ENCODE measurements around the gene PDCD11.
"Not testable (repeated sequence)": the region's sequence is repeated elsewhere in the genome, so short reads cannot be mapped to it uniquely, and the experiment has no call there.

Gene PDCD11, protein sequence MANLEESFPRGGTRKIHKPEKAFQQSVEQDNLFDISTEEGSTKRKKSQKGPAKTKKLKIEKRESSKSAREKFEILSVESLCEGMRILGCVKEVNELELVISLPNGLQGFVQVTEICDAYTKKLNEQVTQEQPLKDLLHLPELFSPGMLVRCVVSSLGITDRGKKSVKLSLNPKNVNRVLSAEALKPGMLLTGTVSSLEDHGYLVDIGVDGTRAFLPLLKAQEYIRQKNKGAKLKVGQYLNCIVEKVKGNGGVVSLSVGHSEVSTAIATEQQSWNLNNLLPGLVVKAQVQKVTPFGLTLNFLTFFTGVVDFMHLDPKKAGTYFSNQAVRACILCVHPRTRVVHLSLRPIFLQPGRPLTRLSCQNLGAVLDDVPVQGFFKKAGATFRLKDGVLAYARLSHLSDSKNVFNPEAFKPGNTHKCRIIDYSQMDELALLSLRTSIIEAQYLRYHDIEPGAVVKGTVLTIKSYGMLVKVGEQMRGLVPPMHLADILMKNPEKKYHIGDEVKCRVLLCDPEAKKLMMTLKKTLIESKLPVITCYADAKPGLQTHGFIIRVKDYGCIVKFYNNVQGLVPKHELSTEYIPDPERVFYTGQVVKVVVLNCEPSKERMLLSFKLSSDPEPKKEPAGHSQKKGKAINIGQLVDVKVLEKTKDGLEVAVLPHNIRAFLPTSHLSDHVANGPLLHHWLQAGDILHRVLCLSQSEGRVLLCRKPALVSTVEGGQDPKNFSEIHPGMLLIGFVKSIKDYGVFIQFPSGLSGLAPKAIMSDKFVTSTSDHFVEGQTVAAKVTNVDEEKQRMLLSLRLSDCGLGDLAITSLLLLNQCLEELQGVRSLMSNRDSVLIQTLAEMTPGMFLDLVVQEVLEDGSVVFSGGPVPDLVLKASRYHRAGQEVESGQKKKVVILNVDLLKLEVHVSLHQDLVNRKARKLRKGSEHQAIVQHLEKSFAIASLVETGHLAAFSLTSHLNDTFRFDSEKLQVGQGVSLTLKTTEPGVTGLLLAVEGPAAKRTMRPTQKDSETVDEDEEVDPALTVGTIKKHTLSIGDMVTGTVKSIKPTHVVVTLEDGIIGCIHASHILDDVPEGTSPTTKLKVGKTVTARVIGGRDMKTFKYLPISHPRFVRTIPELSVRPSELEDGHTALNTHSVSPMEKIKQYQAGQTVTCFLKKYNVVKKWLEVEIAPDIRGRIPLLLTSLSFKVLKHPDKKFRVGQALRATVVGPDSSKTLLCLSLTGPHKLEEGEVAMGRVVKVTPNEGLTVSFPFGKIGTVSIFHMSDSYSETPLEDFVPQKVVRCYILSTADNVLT (N-terminal part only)

DNA sequence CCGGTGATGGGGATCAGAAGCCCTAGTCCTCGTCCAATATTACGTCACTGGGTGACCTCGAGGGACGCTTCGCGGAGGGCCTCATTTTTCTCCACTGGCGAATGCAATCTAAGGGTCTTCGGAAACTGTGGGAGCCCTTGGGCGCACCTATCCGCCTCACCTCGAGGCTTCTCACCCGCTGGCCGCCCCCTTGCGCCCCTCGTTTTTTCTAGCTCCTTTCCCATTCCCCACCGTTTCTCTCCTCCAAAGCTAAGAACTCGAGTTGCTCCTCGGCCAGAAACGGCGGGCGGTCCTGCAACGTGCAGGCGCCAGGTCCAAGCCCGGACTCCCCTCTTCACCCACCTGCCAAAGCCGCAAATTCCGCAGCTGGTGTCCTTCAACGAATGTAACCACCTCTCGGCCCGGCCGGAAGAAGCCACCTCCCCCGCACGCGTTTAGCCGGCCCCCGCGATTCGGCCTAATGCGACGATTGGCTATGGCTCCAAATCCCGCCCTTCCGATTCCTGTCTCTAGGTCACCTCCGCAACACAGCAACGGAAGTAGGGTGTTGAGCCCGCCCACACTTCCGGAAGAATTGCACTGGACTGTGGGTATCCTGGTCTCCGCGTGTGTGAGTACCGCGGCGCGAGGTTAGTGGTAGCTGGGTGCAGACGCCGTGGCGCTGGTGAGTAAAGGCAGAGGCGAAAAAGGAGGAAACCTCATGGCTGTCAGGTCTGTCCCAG is at the start of gene PDCD11, which contains the start of gene ATP5MK:
TSS of gene PDCD11 (plus strand) at position 560 of the 722 bp plus-strand sequence. CDS start 1,801 bp downstream, outside the sequence.
TSS of gene ATP5MK (minus strand) at position 409 of the 722 bp plus-strand sequence. CDS start 4,018 bp downstream, outside the sequence.
- FAIRE-seq: peak; percentile 33

DNA sequence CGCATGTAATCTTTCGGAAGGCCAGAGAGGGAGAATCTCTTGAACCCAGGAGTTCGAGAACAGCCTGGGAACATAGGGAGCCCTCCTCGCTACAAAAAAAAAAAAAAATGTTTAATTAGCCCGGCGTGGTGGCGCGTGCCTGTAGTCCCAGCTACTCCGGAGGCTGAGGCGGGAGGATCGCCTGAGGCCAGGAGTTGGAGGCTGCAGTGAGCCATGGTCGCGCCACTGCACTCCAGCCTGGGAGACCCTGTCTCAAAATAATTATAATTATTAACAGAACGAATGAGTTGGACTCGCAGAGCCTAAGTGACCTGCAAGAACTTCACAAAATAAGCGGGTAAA is 46.3 kb upstream of the PDCD11 start:
- FAIRE-seq: no peak

DNA sequence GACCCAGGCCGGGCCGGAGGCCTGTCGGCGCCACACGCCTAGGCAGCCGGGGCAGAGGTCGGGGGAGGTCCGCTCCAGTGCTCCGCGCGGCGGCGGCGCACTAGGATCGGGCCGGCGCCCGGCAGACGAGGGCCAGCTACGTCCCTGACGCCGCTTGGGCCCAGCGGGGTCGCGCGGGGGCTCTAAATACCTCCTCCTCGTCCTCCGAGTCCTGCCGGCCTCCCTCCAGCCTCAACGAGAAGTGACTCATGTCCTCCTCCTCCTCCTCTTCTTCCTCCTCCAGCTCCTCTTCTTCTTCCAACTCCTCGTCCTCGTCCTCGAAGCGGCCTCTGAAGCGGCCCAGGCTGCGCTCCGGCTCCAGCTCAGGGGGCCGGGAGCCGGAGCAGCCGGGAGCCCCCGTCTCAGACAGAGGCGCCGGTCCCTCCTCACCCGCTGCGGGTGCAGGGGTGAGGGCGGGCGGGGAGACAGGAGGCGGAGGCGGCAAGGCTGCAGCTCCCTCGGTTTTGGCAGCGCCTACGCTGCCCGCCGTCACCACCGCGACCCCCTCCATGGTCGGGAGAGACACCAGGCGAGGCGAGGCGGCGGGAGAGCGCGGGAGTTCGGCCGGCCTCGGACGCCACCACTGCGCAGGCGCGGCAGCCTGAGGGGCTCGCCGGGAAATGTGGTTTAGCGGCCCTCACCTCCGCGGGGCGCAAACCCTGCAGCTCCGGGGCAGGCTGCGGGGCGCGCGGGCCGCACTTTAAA is 45.7 kb upstream of the PDCD11 start, which contains the start of gene PCGF6:
TSS of gene PCGF6 (minus strand) at position 624 of the 744 bp plus-strand sequence. CDS start at position 550, 74 bp downstream.
- no peak for FAIRE-seq

DNA sequence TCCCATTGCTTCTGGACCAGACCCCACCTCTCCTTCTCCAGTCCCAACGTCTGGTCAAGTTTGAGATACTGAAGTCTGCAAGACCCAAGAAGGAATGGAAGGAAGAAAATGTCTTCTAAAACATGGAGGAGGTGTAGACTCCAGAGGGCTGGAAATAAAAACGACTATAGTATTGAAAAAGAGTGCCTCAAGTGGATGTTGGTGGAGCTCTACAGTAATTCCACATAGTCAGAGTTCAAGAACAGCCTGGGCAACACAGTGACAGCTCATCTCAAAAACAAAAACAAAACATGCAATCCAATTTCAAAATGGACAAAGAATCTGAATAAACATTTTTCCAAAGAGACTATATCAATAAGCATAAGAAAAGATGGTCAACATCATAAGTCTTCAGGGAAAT is 43.1 kb upstream of the PDCD11 start:
- FAIRE-seq: no peak

DNA sequence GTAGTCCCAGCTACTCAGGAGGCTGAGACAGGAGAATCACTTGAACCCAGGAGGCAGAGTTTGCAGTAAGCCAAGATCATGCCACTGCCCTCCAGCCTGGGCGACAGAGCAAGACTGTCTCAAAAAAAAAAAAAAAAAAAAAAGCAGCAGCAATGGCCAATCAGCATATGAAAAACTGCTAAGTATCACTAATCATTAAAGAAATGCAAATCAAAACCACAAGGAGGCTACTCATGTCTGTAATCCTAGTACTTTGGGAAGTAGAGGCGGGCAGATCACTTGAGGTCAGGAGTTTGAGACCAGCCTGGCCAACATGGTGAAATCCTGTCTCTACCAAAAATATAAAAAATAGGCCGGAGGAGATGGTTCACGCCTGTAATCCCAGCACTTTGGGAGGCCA is 41.9 kb upstream of the PDCD11 start:
- not testable (repeated sequence) for FAIRE-seq

DNA sequence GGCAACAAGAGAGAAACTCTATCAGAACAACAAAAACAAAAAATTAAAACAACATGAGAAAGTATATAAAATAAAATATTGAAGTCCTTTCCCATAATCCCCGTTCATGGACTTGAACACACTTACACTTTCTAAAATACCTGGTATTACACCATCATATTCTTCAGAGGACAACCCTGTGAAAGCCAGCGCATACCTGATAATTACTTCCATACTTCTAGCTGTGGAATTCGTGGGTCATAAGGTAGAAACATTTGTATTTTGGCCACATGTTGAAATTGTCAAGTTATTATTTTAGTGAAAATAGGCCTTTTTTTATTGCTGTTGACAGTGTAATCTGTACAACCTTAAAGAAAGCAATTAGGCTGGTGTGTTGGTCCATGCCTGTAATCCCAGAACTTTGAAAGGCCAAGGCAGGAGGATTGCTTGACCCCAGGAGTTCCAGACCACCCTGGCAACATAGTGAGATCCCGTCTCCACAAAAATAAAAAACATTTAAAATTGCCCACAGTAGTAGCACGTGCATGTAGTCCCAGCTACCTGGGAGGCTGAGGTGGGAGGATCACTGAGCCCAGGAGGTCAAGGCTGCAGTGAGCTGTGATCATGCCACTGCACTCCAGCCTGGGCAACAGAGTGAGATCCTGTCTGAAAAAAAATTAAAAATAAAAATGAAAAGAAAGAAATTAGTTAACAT is 40.4 kb upstream of the PDCD11 start:
- FAIRE-seq: no peak

DNA sequence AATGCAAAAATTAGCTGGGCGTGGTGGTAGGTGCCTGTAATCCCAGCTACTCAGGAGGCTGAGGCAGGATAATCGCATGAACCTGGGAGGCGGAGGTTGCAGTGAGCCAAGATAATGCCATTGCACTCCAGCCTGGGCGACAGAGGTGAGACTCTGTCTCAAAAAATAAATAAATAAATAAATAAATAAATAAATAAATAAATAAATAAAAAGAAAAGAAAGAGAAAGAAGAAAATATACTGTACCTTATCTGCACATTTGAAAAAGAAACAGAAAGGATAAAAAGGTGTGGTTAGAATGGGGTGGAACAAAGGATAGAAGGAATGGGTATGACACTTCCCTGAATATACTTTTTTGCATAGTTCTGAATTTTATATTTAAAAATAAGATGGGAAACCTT is 36.9 kb upstream of the PDCD11 start:
- FAIRE-seq: not testable (repeated sequence)

DNA sequence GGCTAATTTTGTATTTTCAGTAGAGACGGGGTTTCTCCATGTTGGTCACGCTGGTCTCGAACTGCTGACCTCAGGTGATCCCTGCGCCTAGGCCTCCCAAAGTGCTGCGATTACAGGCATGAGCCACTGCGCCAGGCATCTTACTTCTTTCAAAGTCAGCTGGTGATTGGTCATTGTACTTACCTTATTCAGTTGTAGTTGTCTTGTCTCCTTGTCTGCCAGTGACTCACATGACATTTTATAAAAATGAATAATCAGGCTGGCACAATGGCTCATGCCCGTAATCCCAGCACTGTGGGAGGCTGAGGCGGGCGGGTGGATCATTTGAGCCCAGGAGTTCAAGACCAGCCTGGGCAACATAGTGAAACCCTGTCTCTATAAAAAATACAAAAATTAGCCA is 35.6 kb upstream of the PDCD11 start:
- FAIRE-seq: not testable (repeated sequence)

DNA sequence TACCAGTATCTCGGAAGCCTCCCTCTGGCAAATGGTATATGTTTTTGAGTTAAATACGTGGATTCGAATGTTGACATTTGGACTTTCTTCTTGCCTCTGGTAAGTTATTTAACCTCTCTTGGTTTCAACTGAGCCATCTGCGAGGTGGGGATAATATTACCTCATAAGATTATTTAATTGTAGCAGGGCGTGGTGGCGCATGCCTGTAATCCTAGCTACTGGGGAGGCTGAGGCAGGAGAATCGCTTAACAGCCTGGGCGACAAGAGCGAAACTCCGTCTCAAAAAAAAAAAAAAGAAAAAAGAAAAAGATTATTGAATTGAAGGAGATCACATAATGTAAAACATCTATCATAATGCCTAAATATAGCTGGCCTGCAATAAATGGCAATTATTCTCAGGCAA is 29.0 kb upstream of the PDCD11 start:
- FAIRE-seq: peak; percentile 47

DNA sequence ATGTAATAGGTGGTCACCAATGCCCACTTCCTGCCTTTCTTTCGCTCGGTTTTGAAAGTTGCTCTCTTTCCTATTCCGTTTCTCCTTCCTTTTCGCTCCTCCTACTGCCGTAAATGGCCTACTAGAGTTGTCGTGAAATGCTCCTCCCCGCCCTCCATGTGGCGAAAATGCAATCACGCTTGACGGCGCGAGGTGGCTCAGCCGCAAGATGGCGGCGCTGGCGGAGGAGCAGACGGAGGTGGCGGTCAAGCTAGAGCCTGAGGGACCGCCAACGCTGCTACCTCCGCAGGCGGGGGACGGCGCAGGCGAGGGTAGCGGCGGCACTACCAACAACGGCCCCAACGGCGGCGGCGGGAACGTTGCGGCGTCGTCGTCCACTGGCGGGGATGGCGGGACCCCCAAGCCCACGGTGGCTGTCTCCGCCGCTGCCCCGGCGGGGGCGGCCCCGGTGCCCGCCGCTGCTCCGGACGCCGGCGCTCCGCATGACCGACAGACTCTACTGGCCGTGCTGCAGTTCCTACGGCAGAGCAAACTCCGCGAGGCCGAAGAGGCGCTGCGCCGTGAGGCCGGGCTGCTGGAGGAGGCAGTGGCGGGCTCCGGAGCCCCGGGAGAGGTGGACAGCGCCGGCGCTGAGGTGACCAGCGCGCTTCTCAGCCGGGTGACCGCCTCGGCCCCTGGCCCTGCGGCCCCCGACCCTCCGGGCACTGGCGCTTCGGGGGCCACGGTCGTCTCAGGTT is 28.5 kb upstream of the PDCD11 start, which contains the start of gene TAF5:
TSS of gene TAF5 (plus strand) at position 195 of the 737 bp plus-strand sequence. CDS start at position 209, 14 bp downstream.
- FAIRE-seq: peak; percentile 74

DNA sequence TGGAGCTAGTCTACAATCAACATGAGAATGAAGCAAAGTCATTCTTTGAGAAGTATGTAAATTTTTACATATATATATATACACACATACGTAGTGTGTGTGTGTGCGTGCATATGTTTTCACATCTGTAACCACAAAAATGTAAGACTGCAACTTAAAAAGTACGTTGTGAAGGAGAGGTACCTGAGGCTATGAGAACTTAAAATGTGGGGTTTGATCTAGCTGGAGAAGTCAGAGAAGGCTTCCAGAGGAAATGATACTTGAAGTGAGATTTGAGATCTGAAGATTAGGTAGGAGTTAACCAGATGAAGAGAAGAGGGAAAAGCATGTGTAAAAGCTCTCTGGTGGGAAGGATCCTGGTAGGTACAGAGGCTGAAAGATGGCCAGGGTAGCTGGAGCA is 22.9 kb upstream of the PDCD11 start:
- FAIRE-seq: no peak

DNA sequence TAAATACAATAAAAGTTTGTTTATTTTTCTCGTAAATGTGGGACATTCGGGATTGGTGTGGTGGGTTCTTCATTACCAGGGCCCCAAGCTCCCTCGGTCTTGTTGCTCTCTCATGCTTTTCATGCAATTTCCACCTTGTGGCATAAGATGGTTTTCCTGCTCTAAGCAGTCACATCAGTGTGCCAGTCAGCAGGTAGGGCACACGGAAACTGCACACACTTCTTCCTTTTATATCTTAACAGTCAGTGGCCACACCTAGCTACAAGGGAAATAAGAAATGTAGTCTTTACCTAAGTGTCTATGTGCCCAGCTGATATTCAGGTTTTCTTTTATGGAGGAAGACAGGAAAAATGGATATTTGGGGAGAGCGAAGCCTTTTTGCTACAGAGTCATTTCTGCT is 22.2 kb upstream of the PDCD11 start:
- FAIRE-seq: no peak

DNA sequence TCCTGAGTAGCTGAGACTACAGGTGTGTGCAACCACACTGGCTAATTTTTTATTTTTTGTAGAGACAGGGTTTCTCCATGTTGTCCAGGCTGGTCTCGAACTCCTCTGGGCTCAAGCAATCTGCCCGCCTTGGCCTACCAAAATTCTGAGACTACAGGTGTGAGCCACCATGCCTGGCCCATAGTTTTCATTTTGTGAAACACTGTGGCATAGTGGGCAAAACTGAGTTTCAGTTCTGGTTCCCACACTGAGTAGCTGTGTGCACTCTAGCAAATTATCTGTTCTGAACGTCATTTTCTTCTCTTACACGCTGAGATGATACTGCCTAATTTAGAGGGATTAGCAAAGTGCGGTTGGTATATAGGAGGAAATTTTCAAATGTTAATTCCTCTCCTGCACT is 13.7 kb upstream of the PDCD11 start:
- no peak for FAIRE-seq

DNA sequence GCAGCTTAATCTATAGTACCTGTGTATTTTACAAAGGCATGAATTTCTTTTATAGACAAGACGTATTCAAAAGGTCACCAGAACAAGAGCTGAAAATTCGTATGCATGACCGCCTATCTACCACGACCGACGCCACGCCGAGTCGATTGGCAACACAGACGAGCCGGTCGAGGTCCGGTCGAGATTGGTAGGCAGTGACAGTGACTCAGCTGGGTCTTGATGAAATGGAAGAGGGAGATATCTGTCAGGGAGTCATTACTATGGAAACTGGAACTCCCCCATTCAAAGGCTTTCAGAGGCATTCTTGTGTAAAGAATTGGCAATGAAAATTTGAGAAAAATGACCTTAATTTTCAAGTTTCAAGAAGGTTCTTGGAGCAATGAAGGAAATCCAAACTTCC is 2.2 kb upstream of the PDCD11 start:
- no peak for FAIRE-seq

DNA sequence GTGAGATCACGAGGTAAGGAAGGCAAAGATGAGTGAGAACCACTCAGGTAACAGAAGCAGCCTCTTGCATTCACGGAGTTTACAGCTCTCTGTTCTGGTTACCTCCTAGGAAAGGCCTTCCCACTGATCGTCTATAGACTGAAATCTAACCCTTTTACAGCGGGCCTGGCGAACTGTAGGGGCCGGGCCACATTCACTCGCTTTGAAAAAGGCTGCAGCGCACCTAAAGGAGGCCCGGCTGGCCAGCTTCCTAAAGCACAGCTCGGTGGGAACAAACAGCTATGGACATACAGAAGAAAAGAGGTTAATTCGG is 716 bp upstream of the PDCD11 start:
- no peak for FAIRE-seq

DNA sequence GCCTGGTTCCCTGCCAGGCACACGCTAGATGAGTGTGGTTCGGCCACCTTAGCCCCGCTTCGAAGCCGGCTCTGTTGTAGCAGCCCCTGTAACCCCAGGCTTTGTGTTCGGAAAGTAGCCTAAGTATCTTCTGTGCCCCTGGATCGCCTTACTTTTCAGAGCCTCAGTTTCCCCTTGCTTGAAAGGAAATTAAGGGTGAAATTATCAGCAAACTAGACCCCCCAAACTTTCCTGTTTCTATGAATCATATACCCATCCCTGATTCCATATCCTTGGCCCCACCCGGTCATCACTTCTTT is 312 bp downstream of the PDCD11 start:
- no peak for FAIRE-seq

DNA sequence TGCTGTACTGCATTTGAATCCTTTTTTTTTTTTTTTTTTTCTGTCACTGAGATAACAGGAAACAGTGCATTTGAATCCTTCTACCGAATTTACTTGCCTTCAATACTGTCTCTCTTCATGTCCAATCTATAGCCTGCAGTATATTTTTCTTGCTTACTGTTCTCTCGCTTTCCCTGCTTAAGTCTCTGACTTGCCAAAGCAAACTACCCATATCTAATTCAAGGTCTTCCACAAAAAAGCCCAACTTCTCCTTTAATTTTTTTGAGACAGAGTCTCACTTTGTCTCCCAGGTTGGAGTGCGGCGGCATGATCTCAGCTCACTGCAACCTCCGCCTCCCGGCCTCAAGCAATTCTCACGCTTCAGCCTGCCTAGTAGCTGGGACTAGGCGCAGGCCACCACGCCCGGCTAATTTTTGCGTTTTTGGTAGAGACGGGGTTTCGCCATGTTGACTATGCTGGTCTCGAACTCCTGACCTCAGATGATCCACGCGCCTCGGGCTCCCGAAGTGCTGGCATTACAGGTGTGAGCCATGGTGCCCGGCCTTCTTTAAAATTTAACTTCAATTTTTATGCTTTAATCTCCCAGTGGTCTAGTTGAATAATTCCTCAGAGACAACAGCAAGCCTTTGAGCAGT is 882 bp downstream of the PDCD11 start:
- no peak for FAIRE-seq

DNA sequence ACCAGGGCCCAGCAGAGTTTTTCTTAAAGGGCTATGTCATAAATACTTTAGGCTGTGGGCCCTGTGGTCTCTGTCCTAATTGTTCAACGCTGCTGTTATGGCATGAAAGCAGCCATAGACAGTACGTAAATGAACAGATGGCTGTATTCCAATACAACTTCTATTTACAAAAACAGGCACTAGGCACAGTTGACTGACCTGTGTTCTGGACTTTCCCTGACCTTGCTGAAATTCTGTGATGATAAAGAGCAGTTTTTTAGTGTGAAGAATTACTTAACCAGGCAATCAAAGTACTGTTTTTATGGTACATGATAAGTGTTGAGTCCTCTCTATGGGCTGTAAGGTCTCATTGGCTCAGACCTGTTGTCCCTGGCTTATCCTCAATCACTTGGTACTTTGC is 17.1 kb downstream of the PDCD11 start:
- no peak for FAIRE-seq

DNA sequence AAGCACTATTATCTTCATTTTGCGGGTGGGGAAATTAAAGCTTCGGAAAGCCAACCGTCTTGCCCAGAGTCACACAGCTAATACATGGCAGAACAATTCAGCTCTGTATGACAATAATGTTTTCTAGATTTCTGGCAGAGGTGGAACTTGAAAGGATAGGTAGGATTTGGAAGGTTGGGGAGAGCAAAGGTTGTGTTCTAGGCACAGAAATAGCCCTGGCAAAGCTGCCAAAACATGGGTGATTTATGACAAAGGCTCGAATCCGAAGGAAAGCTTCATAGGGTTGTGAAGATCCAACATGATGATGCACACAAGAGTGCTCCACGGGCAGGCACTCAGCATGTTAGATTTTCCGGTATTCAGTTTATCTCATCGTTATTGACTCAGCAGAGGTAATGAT is 19.2 kb downstream of the PDCD11 start:
- no peak for FAIRE-seq
